Memory B cell (primary cell): ENCODE measurements around the gene ZFHX3.

ENCODE experiments used
- ATAC-seq: fragments of 150-1000 bp; cut with Tn5 transposase; 2 replicates; pipeline ENCODE4 v1.10.0; 2021; ENCODE audit warnings: low read depth, mild to moderate bottlenecking, moderate library complexity
- DNase-seq, 2 donors: peaks; one replicate each; pipeline ENCODE4 v3.0.0; 2022; ENCODE audit warnings: low spot score in 2 of 2
- H3K27ac Mint-ChIP-seq: one replicate; pipeline ENCODE4 v1.8.0; 2022; ENCODE audit warnings: mild to moderate bottlenecking, moderate library complexity, mixed read lengths
- H3K27me3 Mint-ChIP-seq: one replicate; pipeline ENCODE4 v1.8.0; 2022; ENCODE audit warnings: mixed read lengths
- H3K36me3 Mint-ChIP-seq: one replicate; pipeline ENCODE4 v1.8.0; 2022; ENCODE audit warnings: mild to moderate bottlenecking, mixed read lengths
- H3K4me1 Mint-ChIP-seq: one replicate; pipeline ENCODE4 v1.8.0; 2022; ENCODE audit warnings: mixed read lengths
- H3K4me3 Mint-ChIP-seq: one replicate; pipeline ENCODE4 v1.8.0; 2022; ENCODE audit warnings: mild to moderate bottlenecking, moderate library complexity, mixed read lengths
- H3K9me3 Mint-ChIP-seq: one replicate; pipeline ENCODE4 v1.8.0; 2022; ENCODE audit warnings: mixed read lengths

Gene ZFHX3

DNA sequence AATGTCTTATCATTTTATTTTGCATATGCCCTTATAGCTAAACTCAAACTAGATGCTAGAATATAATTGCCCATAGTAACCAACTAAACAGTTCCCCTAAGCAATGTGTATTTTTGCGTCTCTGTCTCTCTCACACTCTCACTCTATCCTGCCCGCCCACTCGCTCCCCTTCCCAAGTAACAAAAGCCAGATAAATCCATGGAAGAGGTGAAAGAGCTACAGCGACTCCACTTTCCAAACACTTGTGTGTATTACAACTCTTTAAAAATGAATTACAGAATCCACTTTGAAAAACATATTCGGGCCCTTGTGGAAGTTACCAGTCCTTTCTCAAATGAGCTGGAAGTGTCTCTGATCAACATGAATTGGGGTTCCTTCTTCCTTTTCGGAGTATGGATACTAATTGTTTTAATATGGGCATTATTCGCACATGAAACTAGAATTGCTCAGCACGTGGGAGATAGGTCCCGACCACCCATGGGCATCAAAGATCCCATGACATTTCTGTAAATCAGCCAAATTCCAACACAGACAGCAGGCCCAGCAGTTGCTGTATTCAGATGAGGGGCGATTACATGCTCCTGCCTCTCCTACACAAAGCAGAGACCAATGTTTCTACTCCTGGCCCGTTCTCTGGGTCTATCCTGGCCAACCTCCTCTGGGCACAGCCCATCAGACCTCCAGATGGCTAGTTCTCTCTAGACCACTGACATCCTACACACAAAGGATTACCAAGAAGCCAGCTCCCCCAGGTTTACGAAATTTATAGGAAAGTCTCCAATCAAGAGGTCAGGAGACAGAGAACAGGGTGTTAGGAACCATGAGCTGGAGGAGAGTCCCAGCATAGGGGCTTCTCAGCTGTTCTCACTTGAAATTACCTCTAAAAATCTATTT is 121.5 kb downstream of the ZFHX3 start:
- no peak overlapping the region for H3K4me3 Mint-ChIP-seq
- no peaks in the 10 kb centered on the region for H3K36me3 Mint-ChIP-seq
- H3K9me3 Mint-ChIP-seq: no peaks in the 10 kb centered on the region
- H3K27me3 Mint-ChIP-seq: no peaks in the 10 kb centered on the region
- peaks cover 8% of the 10 kb centered on the region for H3K4me1 Mint-ChIP-seq
- ATAC-seq (no peak), DNase-seq (no peak)
- H3K27ac Mint-ChIP-seq: no peak overlapping the region

DNA sequence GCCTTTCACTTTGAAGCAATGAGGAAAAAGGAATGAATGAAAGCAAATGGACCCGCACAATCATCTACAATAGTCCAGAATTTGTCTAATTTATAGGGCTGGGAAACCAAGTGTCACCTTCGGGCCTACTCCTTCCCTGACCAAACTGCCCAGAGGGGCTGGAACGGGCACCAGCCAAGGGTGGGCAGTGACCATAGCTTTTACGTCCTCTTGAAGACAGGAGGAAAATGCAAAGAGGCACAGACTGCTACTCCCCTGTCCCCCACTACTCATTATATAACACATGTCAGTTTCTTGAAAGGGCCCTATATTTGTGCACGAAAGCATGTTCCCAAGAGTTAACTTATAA is 122.3 kb downstream of the ZFHX3 start:
- no peak for ATAC-seq
- H3K27ac Mint-ChIP-seq: no peak overlapping the region

DNA sequence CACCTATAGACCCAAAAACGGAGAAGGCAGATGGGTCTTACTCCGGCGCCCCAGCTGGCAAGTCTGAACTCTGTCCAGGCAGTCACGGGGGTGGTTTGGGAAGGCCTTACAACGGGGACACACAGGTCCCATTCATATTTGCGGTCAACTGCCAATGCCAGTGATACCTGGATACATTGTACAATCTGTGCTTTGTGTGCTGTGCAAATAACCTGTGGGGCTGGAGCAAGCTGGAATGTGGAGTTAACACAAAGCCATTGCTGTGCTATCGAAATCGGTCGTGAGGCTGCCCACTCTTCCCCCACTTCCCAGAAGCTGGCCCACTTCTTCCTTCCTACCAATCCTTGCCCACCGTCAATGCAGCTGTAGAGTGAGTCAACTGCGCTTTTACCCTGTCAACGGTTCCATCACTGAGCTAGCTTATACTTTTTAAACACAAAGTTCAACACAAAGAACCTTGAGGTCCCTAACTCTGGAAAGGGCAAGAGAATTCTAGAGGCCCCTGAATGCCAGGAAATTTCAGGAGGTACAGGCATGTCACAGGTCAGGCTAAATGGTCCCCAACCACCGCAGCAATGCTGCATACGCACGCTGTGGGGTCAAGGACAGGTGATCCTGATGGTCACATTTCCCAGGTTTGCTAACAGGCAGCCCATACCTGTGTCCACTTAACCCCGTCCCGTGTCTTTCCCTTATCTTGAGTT is 122.8 kb downstream of the ZFHX3 start:
- Mint-ChIP-seq H3K27ac (no peak overlapping the region), H3K4me3 (no peak overlapping the region), H3K27me3 (no peaks in the 10 kb centered on the region), H3K36me3 (no peaks in the 10 kb centered on the region), H3K4me1 (no peaks in the 10 kb centered on the region), H3K9me3 (no peaks in the 10 kb centered on the region)
- DNase-seq (no peak), ATAC-seq (no peak)

More for the DNA sequence above, 122.3 kb downstream of the ZFHX3 start:
- Mint-ChIP-seq H3K27me3 (no peaks in the 10 kb centered on the region), H3K36me3 (no peaks in the 10 kb centered on the region), H3K4me1 (peaks cover 2% of the 10 kb centered on the region), H3K4me3 (no peak overlapping the region), H3K9me3 (no peaks in the 10 kb centered on the region)
- DNase-seq: no peak

DNA sequence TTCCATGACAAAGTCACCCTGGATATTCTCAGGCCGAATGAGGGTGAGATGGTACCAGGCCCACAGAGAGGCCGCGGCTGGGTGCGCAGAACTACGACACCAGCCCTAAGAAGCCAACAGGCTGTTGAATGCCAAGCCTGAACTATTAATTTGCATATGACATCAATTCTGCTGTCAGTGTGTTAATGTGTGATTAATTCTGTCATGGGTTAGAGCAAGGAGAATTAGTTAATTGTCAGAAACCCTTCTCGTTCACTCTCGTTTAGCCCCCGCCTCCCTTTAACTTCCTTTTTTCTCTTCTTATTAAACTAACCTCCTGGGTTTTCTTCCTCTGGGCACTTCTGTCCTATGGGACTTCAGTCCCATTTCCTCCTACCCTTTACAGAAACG is 123.4 kb downstream of the ZFHX3 start:
- no peak overlapping the region for H3K27ac Mint-ChIP-seq
- no peaks in the 10 kb centered on the region for H3K36me3 Mint-ChIP-seq
- ATAC-seq (no peak), DNase-seq (no peak)
- H3K27me3 Mint-ChIP-seq: no peaks in the 10 kb centered on the region
- H3K4me3 Mint-ChIP-seq: no peak overlapping the region
- H3K9me3 Mint-ChIP-seq: no peaks in the 10 kb centered on the region
- no peaks in the 10 kb centered on the region for H3K4me1 Mint-ChIP-seq

DNA sequence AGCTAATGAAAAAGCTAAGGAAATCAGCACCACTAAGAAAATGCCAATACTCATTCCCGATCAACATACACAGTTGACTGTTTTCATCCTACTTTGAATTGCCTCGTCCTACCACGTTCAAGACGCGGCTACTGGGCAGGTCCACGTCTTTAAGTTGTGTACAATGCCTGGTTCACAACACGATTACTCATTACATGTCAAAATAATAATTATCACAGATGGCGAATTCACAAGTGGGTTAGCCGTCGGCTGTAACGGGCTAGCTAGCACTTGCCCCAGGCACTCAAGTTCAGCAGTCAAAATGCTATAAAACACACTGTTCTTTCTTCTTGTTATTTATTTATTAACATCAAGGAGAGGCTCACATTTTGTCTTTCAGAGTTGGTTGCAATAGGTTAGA is 124.2 kb downstream of the ZFHX3 start:
- DNase-seq (no peak), ATAC-seq (no peak)
- Mint-ChIP-seq H3K27me3 (no peaks in the 10 kb centered on the region), H3K9me3 (no peaks in the 10 kb centered on the region), H3K27ac (no peak overlapping the region), H3K4me3 (no peak overlapping the region), H3K36me3 (no peaks in the 10 kb centered on the region), H3K4me1 (no peaks in the 10 kb centered on the region)

DNA sequence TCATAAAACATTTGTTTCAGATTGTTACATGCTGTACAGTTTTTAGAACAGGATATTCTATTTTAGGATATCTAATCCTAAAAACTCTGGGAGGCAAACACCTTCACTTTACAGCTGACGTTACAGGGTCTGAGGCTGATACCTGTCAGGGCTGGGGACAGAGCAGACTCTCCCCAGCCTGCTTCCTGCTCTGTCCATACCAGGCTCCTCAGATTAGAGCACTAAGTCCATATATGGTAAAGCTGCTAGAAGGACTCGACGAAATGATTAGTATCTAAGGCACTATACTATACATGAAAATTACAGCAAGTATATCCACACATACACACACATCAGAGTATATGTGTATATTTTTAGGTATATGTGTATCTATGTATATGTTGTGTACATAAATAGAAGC is 125.2 kb downstream of the ZFHX3 start:
- no peak overlapping the region for H3K27ac Mint-ChIP-seq
- no peak overlapping the region for H3K4me3 Mint-ChIP-seq
- H3K36me3 Mint-ChIP-seq: peaks cover 2% of the 10 kb centered on the region
- H3K9me3 Mint-ChIP-seq: no peaks in the 10 kb centered on the region
- H3K27me3 Mint-ChIP-seq: no peaks in the 10 kb centered on the region
- ATAC-seq (no peak), DNase-seq (no peak)
- H3K4me1 Mint-ChIP-seq: no peaks in the 10 kb centered on the region

DNA sequence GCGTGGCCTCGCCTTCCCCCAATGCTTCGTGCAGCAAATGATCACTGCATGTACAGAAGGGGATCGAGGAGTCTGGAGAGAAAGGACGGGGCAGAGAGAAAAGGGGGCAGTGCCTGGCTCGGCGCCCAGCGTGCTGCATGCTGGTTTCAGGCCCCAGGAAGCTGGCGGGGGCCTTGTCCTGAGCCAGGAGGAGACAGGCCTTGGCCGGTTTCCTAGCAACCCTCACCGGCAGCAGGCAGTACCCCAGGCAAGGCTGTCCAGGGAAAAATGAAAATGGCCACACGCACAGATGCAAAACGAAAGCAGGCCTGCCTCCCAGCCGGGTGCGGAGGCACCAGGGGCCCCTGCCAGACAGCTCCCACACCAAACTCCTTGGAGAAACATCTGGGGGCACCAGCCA is 126.3 kb downstream of the ZFHX3 start:
- Mint-ChIP-seq H3K27ac (no peak overlapping the region), H3K9me3 (no peaks in the 10 kb centered on the region), H3K4me1 (no peaks in the 10 kb centered on the region), H3K36me3 (peaks cover 2% of the 10 kb centered on the region), H3K4me3 (no peak overlapping the region), H3K27me3 (no peaks in the 10 kb centered on the region)
- no peak for DNase-seq
- no peak for ATAC-seq

DNA sequence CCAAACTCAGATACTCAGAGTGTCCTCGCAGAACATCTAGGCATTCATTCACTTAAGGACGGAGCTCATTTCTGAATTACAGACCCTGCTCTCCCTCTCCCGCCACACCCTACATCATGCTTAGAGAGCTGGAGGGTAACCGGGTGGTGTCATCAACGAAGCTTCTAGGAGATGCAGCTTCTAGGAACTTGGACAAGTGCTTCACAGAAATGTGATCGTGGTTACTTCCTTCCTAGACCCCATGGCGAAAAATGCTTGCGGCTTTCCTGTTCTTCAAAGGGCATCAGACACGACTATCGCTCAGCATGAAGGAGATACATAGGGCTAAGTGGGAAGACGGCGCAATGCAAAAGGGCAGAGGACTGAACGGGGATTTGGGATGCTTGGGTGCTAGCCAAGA is 126.8 kb downstream of the ZFHX3 start:
- ATAC-seq: no peak
- H3K4me3 Mint-ChIP-seq: no peak overlapping the region
- no peaks in the 10 kb centered on the region for H3K9me3 Mint-ChIP-seq
- no peak for DNase-seq
- no peaks in the 10 kb centered on the region for H3K27me3 Mint-ChIP-seq
- H3K27ac Mint-ChIP-seq: no peak overlapping the region
- H3K36me3 Mint-ChIP-seq: peaks cover 2% of the 10 kb centered on the region
- no peaks in the 10 kb centered on the region for H3K4me1 Mint-ChIP-seq

DNA sequence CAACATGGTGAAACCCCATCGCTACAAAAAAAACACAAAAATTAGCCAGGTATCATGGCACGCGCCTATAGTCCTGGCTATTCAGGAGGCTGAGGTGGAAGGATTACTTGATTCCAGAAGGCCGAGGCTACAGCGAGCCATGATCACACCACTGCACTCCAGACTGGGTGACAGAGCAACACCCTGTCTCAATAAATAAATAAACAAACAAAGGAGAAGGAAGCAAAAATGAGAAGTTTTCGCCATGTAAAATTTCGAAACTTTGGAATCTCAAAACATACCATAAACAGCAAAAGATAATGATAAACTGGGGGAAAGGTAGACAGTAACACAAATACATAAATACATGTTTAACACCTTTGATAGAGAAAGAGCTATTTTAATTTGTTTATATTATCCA is 130.9 kb downstream of the ZFHX3 start:
- H3K27ac Mint-ChIP-seq: no peak overlapping the region
- H3K36me3 Mint-ChIP-seq: peaks cover 2% of the 10 kb centered on the region
- H3K9me3 Mint-ChIP-seq: no peaks in the 10 kb centered on the region
- DNase-seq (no peak), ATAC-seq (no peak)
- H3K4me1 Mint-ChIP-seq: no peaks in the 10 kb centered on the region
- H3K27me3 Mint-ChIP-seq: no peaks in the 10 kb centered on the region
- H3K4me3 Mint-ChIP-seq: no peak overlapping the region

DNA sequence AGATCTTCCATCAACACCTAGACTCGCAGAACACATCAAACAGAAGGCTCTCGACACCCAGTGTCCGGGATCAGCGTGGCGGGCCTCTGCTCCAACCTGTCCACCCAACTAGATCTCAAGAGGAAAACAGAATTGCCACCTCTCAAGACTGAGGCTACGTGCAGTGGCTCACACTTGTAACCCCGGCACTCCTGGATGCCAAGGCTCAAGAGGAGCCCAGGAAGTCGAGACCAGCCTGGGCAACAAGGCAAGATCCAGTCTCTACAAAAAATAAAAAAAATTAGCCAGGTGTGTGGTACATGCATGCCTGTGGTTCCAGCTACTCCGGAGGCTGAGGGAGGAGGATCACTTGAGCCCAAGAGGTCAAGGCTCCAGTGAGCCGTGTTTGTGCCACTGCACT is 132.6 kb downstream of the ZFHX3 start:
- Mint-ChIP-seq H3K9me3 (no peaks in the 10 kb centered on the region), H3K4me3 (no peak overlapping the region), H3K36me3 (peaks cover 2% of the 10 kb centered on the region), H3K27ac (no peak overlapping the region), H3K4me1 (no peaks in the 10 kb centered on the region), H3K27me3 (no peaks in the 10 kb centered on the region)
- ATAC-seq: no peak
- no peak for DNase-seq

DNA sequence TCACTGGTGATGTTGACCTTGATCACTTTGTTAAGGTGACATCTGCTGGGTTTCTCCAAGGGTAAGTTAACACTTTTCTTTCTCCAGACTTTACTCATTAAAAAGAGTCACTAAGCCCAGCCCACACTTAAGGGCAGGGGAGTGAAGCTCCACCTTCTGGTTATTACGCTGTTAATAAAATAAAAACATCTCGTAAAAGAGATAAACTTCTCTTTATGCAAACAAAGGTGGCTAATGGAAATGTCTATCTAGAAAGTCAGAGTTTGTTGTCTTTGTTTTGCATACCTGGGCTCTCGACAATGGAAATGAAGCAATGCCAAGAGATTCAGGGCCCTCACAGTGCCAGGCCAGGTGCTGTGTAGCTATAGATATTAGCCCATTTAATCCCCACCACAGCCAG is 134.4 kb downstream of the ZFHX3 start:
- Mint-ChIP-seq H3K36me3 (peaks cover 2% of the 10 kb centered on the region), H3K4me1 (peaks cover 1% of the 10 kb centered on the region), H3K4me3 (no peak overlapping the region), H3K9me3 (no peaks in the 10 kb centered on the region), H3K27me3 (no peaks in the 10 kb centered on the region), H3K27ac (no peak overlapping the region)
- no peak for ATAC-seq
- no peak for DNase-seq

DNA sequence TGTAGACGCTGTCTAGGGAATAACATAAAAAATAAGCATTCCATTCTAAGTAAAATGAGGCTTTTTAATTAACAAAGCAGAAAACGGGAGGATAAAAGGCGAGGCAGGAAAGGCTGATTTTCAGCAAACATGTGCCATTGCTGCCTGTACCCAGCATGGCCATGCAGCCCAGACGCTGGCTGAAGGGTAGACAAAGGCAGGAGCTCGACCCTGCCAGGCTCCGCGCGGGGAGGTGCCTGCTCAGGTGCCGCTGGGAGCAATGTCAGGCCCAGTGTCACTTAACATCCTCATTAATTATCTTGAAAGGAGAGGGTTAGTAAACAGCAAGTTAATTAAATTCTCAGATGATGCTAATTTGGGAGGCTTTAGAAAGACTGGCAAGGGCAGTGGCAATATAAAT is 136.0 kb downstream of the ZFHX3 start:
- Mint-ChIP-seq H3K36me3 (no peaks in the 10 kb centered on the region), H3K4me3 (no peak overlapping the region), H3K27me3 (peaks cover 1% of the 10 kb centered on the region), H3K27ac (no peak overlapping the region), H3K4me1 (peaks cover 6% of the 10 kb centered on the region), H3K9me3 (no peaks in the 10 kb centered on the region)
- ATAC-seq (no peak), DNase-seq (no peak)

DNA sequence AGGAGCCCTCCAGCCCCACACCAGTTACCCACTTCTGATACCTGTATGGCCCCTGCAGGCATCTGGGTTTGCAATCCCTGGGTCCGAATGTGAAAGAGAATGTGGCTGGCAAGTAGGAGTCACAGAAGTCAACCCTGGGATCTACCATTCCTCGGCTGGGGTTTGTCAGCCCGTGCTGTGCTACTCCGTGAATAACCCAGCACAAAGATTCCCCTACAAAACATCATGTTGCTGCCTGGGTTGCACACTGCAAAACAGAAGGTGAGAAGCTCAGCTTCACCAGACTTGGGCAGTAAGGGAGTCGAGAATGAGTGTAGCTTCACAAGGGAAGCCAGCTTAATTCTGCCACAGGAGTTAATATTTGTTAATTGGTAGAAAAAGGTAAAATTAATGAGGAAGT is 137.1 kb downstream of the ZFHX3 start:
- H3K9me3 Mint-ChIP-seq: no peaks in the 10 kb centered on the region
- H3K4me3 Mint-ChIP-seq: no peak overlapping the region
- H3K36me3 Mint-ChIP-seq: no peaks in the 10 kb centered on the region
- H3K27me3 Mint-ChIP-seq: peaks cover 1% of the 10 kb centered on the region
- DNase-seq: no peak
- H3K27ac Mint-ChIP-seq: no peak overlapping the region
- peaks cover 6% of the 10 kb centered on the region for H3K4me1 Mint-ChIP-seq
- ATAC-seq: no peak

DNA sequence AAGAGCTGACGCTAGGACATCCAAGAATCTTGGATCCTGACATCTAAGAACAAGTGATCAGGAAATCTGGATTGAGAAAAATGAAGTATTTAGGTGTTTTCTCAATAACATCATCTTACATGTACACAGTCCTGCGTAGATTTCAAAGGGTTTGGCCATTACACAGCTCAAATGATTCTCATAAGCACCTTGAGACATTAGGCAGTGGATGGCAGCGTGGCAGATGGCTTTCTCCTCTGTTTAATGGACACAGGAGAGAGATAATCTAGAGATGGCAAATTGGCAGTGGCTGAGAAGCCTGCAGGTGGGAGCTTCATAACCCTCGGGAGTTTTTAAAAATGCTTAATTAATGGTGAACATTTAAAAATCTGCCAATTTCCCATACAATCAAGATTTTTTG is 137.5 kb downstream of the ZFHX3 start:
- peaks cover 6% of the 10 kb centered on the region for H3K4me1 Mint-ChIP-seq
- DNase-seq: no peak
- H3K4me3 Mint-ChIP-seq: no peak overlapping the region
- no peak for ATAC-seq
- no peaks in the 10 kb centered on the region for H3K9me3 Mint-ChIP-seq
- H3K27ac Mint-ChIP-seq: no peak overlapping the region
- peaks cover 1% of the 10 kb centered on the region for H3K27me3 Mint-ChIP-seq
- H3K36me3 Mint-ChIP-seq: peaks cover 1% of the 10 kb centered on the region

DNA sequence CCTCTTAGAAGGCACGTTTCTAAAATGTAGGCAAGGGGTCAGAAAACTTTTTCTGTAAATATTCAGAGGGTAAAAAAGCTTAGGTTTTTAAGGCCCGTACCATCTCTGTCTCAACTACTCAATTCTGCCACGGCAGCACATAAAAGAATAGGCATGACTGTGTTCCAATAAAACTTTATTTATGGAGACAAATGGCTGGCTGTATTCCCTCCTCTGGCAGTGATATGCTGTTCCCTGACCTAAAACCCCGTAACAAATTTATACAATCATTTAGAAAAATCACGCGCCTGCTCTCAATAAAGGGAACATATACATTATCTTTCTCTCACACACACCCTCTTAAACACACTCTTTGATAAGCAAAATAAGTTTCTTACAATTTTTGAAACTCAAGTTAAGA is 138.7 kb downstream of the ZFHX3 start:
- H3K4me3 Mint-ChIP-seq: no peak overlapping the region
- H3K27me3 Mint-ChIP-seq: peaks cover 1% of the 10 kb centered on the region
- H3K9me3 Mint-ChIP-seq: no peaks in the 10 kb centered on the region
- no peak for ATAC-seq
- no peak overlapping the region for H3K27ac Mint-ChIP-seq
- peaks cover 6% of the 10 kb centered on the region for H3K4me1 Mint-ChIP-seq
- peaks cover 1% of the 10 kb centered on the region for H3K36me3 Mint-ChIP-seq
- DNase-seq: no peak
